ENCODE data around the gene FTSJ3. TPM values are rescaled to one million over a fixed set of nuclear protein-coding genes. Genes with fewer than 3 reads are reported as not detected.
A peak's percentile ranks its signal among the peaks of the same experiment; 100 is the strongest.

Gene FTSJ3
- total and polyA plus RNA-seq, 10 of the 15 experiments (the other 5 are each of a cell fraction or from before 2014, with no cell fraction given), result 17.2 to 79.2 (median 50.4) TPM

DNA sequence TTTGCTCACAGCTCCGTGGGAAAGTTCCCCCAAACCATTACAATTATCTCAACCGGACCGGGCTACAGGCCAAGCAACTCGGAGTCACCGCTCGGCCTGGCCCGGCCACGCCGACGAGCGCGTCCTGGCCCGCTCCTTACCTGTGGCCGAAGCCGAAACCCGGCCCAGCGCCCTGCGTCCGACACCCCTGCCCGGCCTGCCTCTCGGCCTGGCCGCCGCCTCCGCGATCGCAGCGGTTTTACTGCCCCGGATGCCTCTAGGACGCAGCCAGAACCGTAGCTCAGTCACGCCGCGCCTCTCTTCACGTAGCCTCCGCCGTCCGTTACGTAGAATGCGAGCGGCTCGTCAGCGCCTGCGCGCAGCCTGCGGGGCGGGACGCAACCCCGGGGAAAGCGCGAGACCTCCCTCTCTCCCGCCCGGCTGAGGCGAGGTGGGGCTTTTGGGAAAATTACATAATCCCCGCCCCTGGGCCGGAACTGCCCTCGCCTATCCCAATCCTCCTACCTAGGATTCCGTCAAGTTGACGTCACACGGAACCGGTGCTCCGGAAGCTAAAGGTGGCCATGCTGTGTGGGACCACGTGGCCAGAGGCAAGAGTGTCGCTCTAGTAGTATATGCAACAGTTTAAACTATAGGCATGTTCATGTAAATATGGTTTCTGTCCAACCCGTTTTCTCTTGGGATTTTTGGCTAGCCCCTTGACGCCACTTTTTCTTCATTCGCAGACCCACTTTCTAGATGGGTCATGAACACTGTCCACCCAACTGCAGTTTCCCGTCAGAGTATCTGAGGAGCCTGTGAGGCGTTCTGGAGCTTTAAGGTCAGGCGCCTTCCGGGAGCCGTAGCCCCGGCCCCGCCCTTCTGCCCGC lies 54.0 kb downstream of the FTSJ3 start, which contains the start of gene CCDC47 (continued):
- TF ChIP-seq, protein P1, sequence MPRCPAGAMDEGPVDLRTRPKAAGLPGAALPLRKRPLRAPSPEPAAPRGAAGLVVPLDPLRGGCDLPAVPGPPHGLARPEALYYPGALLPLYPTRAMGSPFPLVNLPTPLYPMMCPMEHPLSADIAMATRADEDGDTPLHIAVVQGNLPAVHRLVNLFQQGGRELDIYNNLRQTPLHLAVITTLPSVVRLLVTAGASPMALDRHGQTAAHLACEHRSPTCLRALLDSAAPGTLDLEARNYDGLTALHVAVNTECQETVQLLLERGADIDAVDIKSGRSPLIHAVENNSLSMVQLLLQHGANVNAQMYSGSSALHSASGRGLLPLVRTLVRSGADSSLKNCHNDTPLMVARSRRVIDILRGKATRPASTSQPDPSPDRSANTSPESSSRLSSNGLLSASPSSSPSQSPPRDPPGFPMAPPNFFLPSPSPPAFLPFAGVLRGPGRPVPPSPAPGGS (IDR thresholded peaks at IDR 0.05; ENCODE audit: borderline replicate concordance, insufficient read depth, low read depth, low read length, poor library complexity, severe bottlenecking), result no peak
- TF ChIP-seq CEBPB (IDR thresholded peaks at IDR 0.05; ENCODE audit: borderline replicate concordance in 1 of 2, low read depth in 2 of 2, low read length in 2 of 2) (no peak), TBL1XR1 (IDR thresholded peaks at IDR 0.05; ENCODE audit: low read depth, low read length) (peak; percentile 0; the same call in 1 of the 2 replicates), NFXL1 (IDR thresholded peaks at IDR 0.05; ENCODE audit: borderline replicate concordance) (no peak), MEF2B (IDR thresholded peaks at IDR 0.05; ENCODE audit: partially characterized antibody, poor library complexity, severe bottlenecking) (no peak), IRF4 (IDR thresholded peaks at IDR 0.05; ENCODE audit: low read depth, low read length) (no peak), BRCA1 (IDR thresholded peaks at IDR 0.05; ENCODE audit: low read depth, low read length) (peak; percentile 70), NR2C2 (IDR thresholded peaks at IDR 0.05; ENCODE audit: borderline replicate concordance, control insufficient read depth, insufficient read length, low read depth) (peak; percentile 76), NFYB (IDR thresholded peaks at IDR 0.05; ENCODE audit: insufficient read depth, low read depth, low read length) (no peak), LARP7 (IDR thresholded peaks at IDR 0.05) (peak; percentile 54; the same call in 1 of the 2 replicates), BHLHE40 (IDR thresholded peaks at IDR 0.05; ENCODE audit: borderline replicate concordance in 1 of 2, low read depth in 2 of 2, low read length in 1 of 2) (peak; percentile 41 to 73; a peak in 3 of 4 replicates), SUPT20H (IDR thresholded peaks at IDR 0.05; ENCODE audit: borderline replicate concordance, control insufficient read depth, low read depth, low read length) (no peak), RFX5 (IDR thresholded peaks at IDR 0.05; ENCODE audit: low read depth, low read length) (no peak), HDAC6 (IDR thresholded peaks at IDR 0.05; ENCODE audit: unreplicated experiment) (peak; percentile 40), SREBF2 (IDR thresholded peaks at IDR 0.05; ENCODE audit: low read length) (0 out of 2 replicates have a peak, but pooled peaks have one; percentile 10), GATAD2B (conservative IDR thresholded peaks at IDR 0.05; ENCODE audit: low read depth) (peak; percentile 78), BCL11A (IDR thresholded peaks at IDR 0.05; ENCODE audit: low read depth, low read length) (no peak), ETV6 (conservative IDR thresholded peaks at IDR 0.05 in 1 of 2, IDR thresholded peaks at IDR 0.05 in 1 of 2; ENCODE audit: borderline replicate concordance in 1 of 2, low read depth in 1 of 2) (peak in 1 of 2 experiments; percentile 25; a peak in 1 of 4 replicates), ATF7 (IDR thresholded peaks at IDR 0.05; ENCODE audit: low read depth) (peak; percentile 99)
- TF ChIP-seq, protein P2, sequence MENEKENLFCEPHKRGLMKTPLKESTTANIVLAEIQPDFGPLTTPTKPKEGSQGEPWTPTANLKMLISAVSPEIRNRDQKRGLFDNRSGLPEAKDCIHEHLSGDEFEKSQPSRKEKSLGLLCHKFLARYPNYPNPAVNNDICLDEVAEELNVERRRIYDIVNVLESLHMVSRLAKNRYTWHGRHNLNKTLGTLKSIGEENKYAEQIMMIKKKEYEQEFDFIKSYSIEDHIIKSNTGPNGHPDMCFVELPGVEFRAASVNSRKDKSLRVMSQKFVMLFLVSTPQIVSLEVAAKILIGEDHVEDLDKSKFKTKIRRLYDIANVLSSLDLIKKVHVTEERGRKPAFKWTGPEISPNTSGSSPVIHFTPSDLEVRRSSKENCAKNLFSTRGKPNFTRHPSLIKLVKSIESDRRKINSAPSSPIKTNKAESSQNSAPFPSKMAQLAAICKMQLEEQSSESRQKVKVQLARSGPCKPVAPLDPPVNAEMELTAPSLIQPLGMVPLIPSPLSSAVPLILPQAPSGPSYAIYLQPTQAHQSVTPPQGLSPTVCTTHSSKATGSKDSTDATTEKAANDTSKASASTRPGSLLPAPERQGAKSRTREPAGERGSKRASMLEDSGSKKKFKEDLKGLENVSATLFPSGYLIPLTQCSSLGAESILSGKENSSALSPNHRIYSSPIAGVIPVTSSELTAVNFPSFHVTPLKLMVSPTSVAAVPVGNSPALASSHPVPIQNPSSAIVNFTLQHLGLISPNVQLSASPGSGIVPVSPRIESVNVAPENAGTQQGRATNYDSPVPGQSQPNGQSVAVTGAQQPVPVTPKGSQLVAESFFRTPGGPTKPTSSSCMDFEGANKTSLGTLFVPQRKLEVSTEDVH (IDR thresholded peaks at IDR 0.05; ENCODE audit: low read depth, partially characterized antibody), result peak; percentile 91
- TF ChIP-seq, protein P3, sequence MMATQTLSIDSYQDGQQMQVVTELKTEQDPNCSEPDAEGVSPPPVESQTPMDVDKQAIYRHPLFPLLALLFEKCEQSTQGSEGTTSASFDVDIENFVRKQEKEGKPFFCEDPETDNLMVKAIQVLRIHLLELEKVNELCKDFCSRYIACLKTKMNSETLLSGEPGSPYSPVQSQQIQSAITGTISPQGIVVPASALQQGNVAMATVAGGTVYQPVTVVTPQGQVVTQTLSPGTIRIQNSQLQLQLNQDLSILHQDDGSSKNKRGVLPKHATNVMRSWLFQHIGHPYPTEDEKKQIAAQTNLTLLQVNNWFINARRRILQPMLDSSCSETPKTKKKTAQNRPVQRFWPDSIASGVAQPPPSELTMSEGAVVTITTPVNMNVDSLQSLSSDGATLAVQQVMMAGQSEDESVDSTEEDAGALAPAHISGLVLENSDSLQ (IDR thresholded peaks at IDR 0.05), result peak; percentile 70; the same call in 1 of the 2 replicates
- TF ChIP-seq, protein P4, sequence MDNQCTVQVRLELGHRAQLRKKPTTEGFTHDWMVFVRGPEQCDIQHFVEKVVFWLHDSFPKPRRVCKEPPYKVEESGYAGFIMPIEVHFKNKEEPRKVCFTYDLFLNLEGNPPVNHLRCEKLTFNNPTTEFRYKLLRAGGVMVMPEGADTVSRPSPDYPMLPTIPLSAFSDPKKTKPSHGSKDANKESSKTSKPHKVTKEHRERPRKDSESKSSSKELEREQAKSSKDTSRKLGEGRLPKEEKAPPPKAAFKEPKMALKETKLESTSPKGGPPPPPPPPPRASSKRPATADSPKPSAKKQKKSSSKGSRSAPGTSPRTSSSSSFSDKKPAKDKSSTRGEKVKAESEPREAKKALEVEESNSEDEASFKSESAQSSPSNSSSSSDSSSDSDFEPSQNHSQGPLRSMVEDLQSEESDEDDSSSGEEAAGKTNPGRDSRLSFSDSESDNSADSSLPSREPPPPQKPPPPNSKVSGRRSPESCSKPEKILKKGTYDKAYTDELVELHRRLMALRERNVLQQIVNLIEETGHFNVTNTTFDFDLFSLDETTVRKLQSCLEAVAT (IDR thresholded peaks at IDR 0.05), result peak; percentile 82
